ENCODE data around the gene UNC79. TPM values are rescaled to one million over a fixed set of nuclear protein-coding genes. Genes with fewer than 3 reads are reported as not detected.

The UNC79 gene
- total and polyA plus RNA-seq, 2 donors (not counting 3 experiments of a cell fraction or from before 2014, with no cell fraction given), result not detected

- intact Hi-C loops (cut with micrococcal nuclease), result no loop called here
- Histone ChIP-seq H3K4me1 (ENCODE audit: control insufficient read depth, extremely low read depth, insufficient read depth, low read length) (no peaks in the 10 kb centered on the region), H3K9ac (replicated peaks; ENCODE audit: extremely low read depth, insufficient read depth, low read length) (no peak overlapping the region), H3K27me3 (ENCODE audit: control insufficient read depth in 2 of 2, insufficient read depth in 2 of 2, low read length in 2 of 2) (no peaks in the 10 kb centered on the region), H2AFZ (ENCODE audit: low read depth, low read length) (no peak overlapping the region), H3K27ac (ENCODE audit: insufficient read depth, low read depth, low read length) (no peak overlapping the region), H3K79me2 (ENCODE audit: control insufficient read depth, insufficient read depth, low read length) (no peaks in the 10 kb centered on the region), H3K9me1 (replicated peaks; ENCODE audit: control insufficient read depth, extremely low read depth, insufficient read depth, low read length) (no peaks in the 10 kb centered on the region), H3K9me3 (replicated peaks; ENCODE audit: control insufficient read depth, insufficient read depth, low read length) (no peaks in the 10 kb centered on the region), H3K4me3 (replicated peaks in 1 of 3; ENCODE audit: insufficient read depth in 1 of 3, low read depth in 1 of 3, low read length in 3 of 3) (no peak overlapping the region), H3K36me3 (ENCODE audit: control insufficient read depth in 2 of 2, extremely low read depth in 1 of 2, insufficient read depth in 2 of 2, low read length in 2 of 2) (no peaks in the 10 kb centered on the region), H3K4me2 (ENCODE audit: insufficient read depth, low read length) (no peak overlapping the region), H4K20me1 (replicated peaks; ENCODE audit: control insufficient read depth, extremely low read depth, insufficient read depth, low read length) (no peaks in the 10 kb centered on the region)
- POLR2A ChIA-PET, result no interaction called here
- no peak for FAIRE-seq
- TF ChIP-seq MAX (IDR thresholded peaks at IDR 0.05; ENCODE audit: insufficient read depth, insufficient read length) (no peak), POLR2A (IDR thresholded peaks at IDR 0.05; ENCODE audit: low read depth, low read length) (no peak), FOS (IDR thresholded peaks at IDR 0.05; ENCODE audit: borderline replicate concordance, insufficient read depth, low read length) (no peak), EZH2 (IDR thresholded peaks at IDR 0.05; ENCODE audit: borderline replicate concordance, low read depth, low read length, severe bottlenecking) (no peak), POLR2AphosphoS5 (IDR thresholded peaks at IDR 0.05; ENCODE audit: insufficient read depth, low read depth, low read length) (no peak), GATA2 (IDR thresholded peaks at IDR 0.05; ENCODE audit: insufficient read depth, insufficient read length, low read depth, low read length) (no peak), JUN (IDR thresholded peaks at IDR 0.05; ENCODE audit: borderline replicate concordance, insufficient read depth, insufficient read length, low read depth) (no peak), CTCF (IDR thresholded peaks at IDR 0.05; ENCODE audit: extremely low read depth in 1 of 2, insufficient read depth in 1 of 2, low read depth in 1 of 2, low read length in 2 of 2) (no peak), MYC (IDR thresholded peaks at IDR 0.05; ENCODE audit: low read depth, low read length) (no peak)
- BruUV-seq (replicated peaks), result no TSS peak
- dilution Hi-C loops (cut with MboI; ENCODE audit: extremely low pct_ligation_motif_present, low sequenced_read_pairs), result no loop called here
- CTCF ChIA-PET, result no interaction called here
- no peak for DNase-seq (ENCODE audit: low read depth, low spot score)
These were observed 304.5 kb downstream of the UNC79 start for GRCh38 chr14:93735206-93735605.

Data from endothelial cell of umbilical vein (primary cell).